HEK293T (cell line): ENCODE measurements around the gene FUT8.

Source experiments
- CTCF ChIA-PET: fragments of 350-600 bp; formaldehyde crosslinking; extraction: SDS; loops from one replicate; lab custom pipeline; 2021; ENCODE audit warnings: antibody characterized with exemption, inconsistent platforms; lab: Yijun Ruan, JAX
- POLR2A ChIA-PET: fragments of 350-600 bp; formaldehyde crosslinking; extraction: SDS; loops from one replicate; lab custom pipeline; 2020; ENCODE audit warnings: antibody characterized with exemption, inconsistent platforms; lab: Yijun Ruan, JAX
- DNase-seq: peaks from one replicate; pipeline ENCODE4 v3.0.0; 2012; ENCODE audit warnings: mixed read lengths; ENCODE audit errors: extremely low spot score
- ARNT ChIP-seq: fragments of 450-650 bp; IDR thresholded peaks from 2 replicates; pipeline ENCODE4 v1.6.1; 2017; ENCODE audit warnings: mild to moderate bottlenecking
- BHLHE40 ChIP-seq: fragments of 450-650 bp; IDR thresholded peaks from 2 replicates; pipeline ENCODE4 v1.6.1; 2016; ENCODE audit warnings: mild to moderate bottlenecking, moderate library complexity, borderline replicate concordance
- CTBP1 ChIP-seq: fragments of 450-650 bp; IDR thresholded peaks from 2 replicates; pipeline ENCODE4 v1.6.1; 2016; ENCODE audit warnings: borderline replicate concordance
- ELF4 ChIP-seq: fragments of 450-650 bp; IDR thresholded peaks from 2 replicates; pipeline ENCODE4 v1.6.1; 2017; ENCODE audit warnings: antibody characterized with exemption
- FOXA1 ChIP-seq: fragments of 450-650 bp; IDR thresholded peaks from 2 replicates; pipeline ENCODE4 v1.6.1; 2016; ENCODE audit warnings: mild to moderate bottlenecking
- FOXK2 ChIP-seq: fragments of 450-650 bp; IDR thresholded peaks from 2 replicates; pipeline ENCODE4 v1.6.1; 2016; ENCODE audit warnings: mild to moderate bottlenecking
- FOXM1 ChIP-seq: fragments of 450-650 bp; IDR thresholded peaks from 2 replicates; pipeline ENCODE4 v1.6.1; 2017; ENCODE audit warnings: mild to moderate bottlenecking, borderline replicate concordance
- HDGF ChIP-seq: fragments of 450-650 bp; IDR thresholded peaks from 2 replicates; pipeline ENCODE4 v1.6.1; 2017; ENCODE audit warnings: antibody characterized with exemption, borderline replicate concordance
- L3MBTL2 ChIP-seq: fragments of 450-650 bp; conservative IDR thresholded peaks from 2 replicates; pipeline ENCODE4 v1.6.1; 2016; ENCODE audit warnings: mild to moderate bottlenecking
- LEF1 ChIP-seq: fragments of 450-650 bp; IDR thresholded peaks from 2 replicates; pipeline ENCODE4 v1.6.1; 2017; ENCODE audit warnings: mild to moderate bottlenecking, borderline replicate concordance
- NFRKB ChIP-seq: fragments of 450-650 bp; IDR thresholded peaks from 2 replicates; pipeline ENCODE4 v1.6.1; 2016; ENCODE audit warnings: mild to moderate bottlenecking, moderate library complexity
- PKNOX1 ChIP-seq: fragments of 450-650 bp; IDR thresholded peaks from 2 replicates; pipeline ENCODE4 v1.6.1; 2016
- SP1 ChIP-seq: fragments of 450-650 bp; IDR thresholded peaks from 2 replicates; pipeline ENCODE4 v1.6.1; 2017
- SUZ12 ChIP-seq: fragments of 450-650 bp; IDR thresholded peaks from 2 replicates; pipeline ENCODE4 v1.6.1; 2016; ENCODE audit warnings: mild to moderate bottlenecking
- TARDBP ChIP-seq: fragments of 450-650 bp; IDR thresholded peaks from 2 replicates; pipeline ENCODE4 v1.6.1; 2016
- ZNF384 ChIP-seq: fragments of 450-650 bp; IDR thresholded peaks from 2 replicates; pipeline ENCODE4 v1.6.1; 2016

The FUT8 gene

GRCh38 chr14:65580973-65581372, 168.4 kb downstream of the FUT8 start:
- no peak for DNase-seq
- no peak for TF ChIP-seq SUZ12
- no peak for TF ChIP-seq NFRKB
- no peak for TF ChIP-seq BHLHE40
- TF ChIP-seq LEF1, result no peak
- TF ChIP-seq TARDBP, result no peak
- TF ChIP-seq SP1, result no peak
- no peak for TF ChIP-seq ARNT
- no peak for TF ChIP-seq FOXK2
- TF ChIP-seq HDGF, result no peak
- no peak for TF ChIP-seq L3MBTL2
- no peak for TF ChIP-seq FOXM1
- no peak for TF ChIP-seq FOXA1
- TF ChIP-seq CTBP1, result no peak
- no peak for TF ChIP-seq ZNF384
- TF ChIP-seq ELF4, result no peak
- TF ChIP-seq PKNOX1, result no peak
- CTCF ChIA-PET, result no interaction called here
- POLR2A ChIA-PET, result no interaction called here

- DNase-seq, result no peak
- CTCF ChIA-PET, result no interaction called here
These were observed 168.8 kb downstream of the FUT8 start for GRCh38 chr14:65581378-65581777.

DNA sequence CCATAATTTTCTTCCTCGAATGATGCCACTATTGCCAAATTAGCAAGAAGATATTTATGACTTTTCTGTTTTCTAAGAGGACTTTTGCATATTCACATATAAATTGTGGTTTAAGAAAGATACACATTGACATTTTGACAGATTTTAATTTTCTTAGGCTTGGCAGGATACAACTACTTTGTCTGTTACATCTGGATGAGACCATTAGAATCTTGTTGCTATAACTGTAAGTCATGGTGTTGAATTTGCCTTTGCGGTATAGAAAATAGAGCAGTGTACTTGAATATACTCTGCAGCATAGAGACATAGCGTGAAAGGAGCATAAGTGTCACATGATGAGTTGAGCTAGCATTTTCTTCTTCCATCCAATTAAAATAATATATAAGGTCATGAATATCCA, 169.3 kb downstream of the FUT8 start:
- no peak for DNase-seq
- ChIA-PET CTCF (no interaction called here), POLR2A (no interaction called here)
- no peak for TF ChIP-seq FOXA1
- no peak for TF ChIP-seq LEF1
- TF ChIP-seq ELF4, result no peak
- no peak for TF ChIP-seq NFRKB
- no peak for TF ChIP-seq FOXK2
- TF ChIP-seq ZNF384, result no peak
- TF ChIP-seq HDGF, result no peak
- TF ChIP-seq SUZ12, result no peak
- no peak for TF ChIP-seq ARNT
- TF ChIP-seq BHLHE40, result no peak
- TF ChIP-seq L3MBTL2, result no peak
- TF ChIP-seq TARDBP, result no peak
- TF ChIP-seq FOXM1, result no peak
- no peak for TF ChIP-seq CTBP1
- no peak for TF ChIP-seq PKNOX1
- no peak for TF ChIP-seq SP1

More at GRCh38 chr14:65581378-65581777, 168.8 kb downstream of the FUT8 start:
- TF ChIP-seq ELF4 (no peak), NFRKB (no peak), FOXM1 (no peak), ARNT (no peak), SUZ12 (no peak), CTBP1 (no peak), SP1 (no peak), ZNF384 (no peak), FOXK2 (no peak)
- POLR2A ChIA-PET, result no interaction called here

DNA sequence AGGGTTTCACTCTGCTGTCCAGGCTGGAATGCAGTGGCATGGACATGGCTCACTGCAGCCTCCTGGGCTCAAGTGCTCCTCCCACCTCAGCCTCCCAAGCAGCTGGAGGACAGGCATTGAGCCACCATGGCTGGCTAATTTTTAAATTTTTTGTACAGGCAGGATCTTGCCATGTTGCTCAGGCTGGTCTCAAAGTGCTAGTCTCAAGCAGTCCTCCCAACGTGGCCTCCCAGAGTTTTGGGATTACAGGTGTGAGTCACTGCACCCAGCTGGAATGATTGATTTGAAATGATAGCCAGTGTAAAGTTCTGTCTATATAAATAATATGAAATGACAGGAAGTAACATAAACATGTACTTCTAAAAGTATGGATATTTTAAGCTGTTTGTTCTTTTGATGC, 172.7 kb downstream of the FUT8 start:
- TF ChIP-seq LEF1 (no peak), L3MBTL2 (no peak), FOXA1 (no peak), PKNOX1 (no peak)
- ChIA-PET POLR2A (no interaction called here), CTCF (no interaction called here)

DNA sequence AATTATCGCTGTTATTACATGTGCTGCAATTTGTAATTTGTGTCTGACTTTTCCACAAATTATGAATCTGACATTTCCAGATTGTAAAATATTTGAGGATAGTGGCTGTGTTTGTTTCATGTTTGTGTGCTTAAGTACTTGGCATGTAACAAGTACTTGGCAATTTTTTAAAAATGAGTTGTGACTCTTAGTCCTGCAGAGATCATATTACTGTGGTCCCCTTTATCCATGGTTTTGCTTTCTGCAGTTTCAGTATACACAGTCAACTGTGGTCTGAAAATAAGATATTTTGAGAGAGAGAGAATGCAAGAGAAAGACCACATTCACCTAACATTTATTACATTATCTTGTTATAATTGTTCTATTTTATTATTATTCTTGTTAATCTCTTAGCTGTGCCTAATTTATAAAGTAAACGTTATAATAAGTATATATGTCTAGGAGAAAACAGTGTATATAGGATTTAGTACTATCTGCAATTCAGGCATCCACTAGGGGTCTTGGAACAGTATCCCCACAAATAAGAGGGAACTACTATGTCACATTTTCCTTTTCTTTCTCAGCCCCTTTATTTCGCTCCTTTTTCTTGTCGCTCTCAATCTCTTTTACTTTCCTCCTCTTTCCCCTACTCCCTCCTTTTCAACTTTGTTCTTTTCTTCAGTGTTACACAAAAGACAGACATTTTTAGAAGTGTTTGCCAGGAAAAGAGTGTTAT, 176.1 kb downstream of the FUT8 start:
- TF ChIP-seq SP1 (no peak), PKNOX1 (no peak), HDGF (no peak), CTBP1 (no peak), SUZ12 (no peak)

More for the DNA sequence above, 172.7 kb downstream of the FUT8 start:
- no peak for DNase-seq

DNA sequence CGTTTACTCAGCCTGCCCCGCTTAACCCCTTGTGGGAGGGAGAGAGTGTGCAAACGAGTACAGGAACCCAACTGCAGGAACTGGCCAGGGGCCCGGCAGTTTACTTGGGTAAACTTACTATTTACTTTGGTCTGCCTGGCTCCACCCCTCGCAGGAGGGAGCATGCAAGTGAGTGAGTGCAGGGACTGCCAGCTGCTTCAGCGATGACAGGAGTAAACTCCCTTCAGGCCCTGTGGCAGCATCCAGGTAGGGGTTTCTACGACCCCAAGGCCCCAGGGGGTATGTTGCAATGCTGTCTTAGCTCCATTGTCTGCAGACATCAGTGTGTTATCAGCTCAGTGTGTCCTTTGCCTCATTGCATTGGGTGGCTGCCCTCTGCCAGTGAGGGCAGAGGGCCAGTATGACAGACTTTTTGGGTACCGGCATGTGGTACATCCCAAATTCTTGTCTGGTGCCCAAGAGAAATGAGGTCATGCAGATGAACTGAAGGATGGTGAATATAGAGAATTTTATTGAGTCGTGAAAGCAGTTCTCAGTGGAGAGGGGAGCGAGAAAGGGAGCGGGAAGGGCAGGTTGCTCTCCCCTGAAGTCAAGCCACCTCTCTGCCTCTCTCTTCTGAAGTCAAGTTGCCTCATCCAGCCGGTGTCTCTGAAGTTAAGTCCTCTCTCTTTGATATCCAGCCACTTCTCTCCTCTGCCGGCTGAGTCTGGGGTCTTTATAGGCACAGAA, 181.8 kb downstream of the FUT8 start:
- ChIA-PET POLR2A (no interaction called here), CTCF (no interaction called here)
- no peak for DNase-seq
- no peak for TF ChIP-seq ZNF384
- TF ChIP-seq PKNOX1, result no peak
- no peak for TF ChIP-seq FOXM1
- TF ChIP-seq FOXA1, result no peak

More for the DNA sequence above, 176.1 kb downstream of the FUT8 start:
- DNase-seq, result no peak
- ChIA-PET POLR2A (no interaction called here), CTCF (no interaction called here)
